ENCODE measurements around the gene ATP8A2.

DNA sequence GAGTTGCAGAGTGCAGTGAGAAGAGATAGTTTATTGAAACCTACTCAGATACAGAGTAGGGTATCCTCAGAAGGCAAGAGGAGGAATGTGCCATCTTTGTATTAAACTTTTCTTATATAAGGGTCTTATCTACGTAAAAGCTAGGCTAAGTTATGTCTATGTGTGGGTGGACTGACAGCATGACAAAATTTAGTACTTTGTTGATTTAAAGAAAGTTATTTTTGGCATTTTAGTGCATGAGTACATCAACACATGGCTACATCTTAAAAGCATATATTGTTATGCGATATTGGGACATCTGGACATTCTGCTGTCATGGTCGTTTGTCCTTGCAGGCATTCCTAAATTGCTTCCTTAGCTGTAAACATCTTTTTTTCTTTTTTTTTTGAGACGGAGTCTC is 19.0 kb upstream of the ATP8A2 start:
- TF ChIP-seq POLR2A (IDR thresholded peaks at IDR 0.05; ENCODE audit: low read depth) (no peak), POLR2AphosphoS5 (IDR thresholded peaks at IDR 0.05) (no peak)
- TF ChIP-seq, protein P1, sequence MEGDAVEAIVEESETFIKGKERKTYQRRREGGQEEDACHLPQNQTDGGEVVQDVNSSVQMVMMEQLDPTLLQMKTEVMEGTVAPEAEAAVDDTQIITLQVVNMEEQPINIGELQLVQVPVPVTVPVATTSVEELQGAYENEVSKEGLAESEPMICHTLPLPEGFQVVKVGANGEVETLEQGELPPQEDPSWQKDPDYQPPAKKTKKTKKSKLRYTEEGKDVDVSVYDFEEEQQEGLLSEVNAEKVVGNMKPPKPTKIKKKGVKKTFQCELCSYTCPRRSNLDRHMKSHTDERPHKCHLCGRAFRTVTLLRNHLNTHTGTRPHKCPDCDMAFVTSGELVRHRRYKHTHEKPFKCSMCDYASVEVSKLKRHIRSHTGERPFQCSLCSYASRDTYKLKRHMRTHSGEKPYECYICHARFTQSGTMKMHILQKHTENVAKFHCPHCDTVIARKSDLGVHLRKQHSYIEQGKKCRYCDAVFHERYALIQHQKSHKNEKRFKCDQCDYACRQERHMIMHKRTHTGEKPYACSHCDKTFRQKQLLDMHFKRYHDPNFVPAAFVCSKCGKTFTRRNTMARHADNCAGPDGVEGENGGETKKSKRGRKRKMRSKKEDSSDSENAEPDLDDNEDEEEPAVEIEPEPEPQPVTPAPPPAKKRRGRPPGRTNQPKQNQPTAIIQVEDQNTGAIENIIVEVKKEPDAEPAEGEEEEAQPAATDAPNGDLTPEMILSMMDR (IDR thresholded peaks at IDR 0.05), result no peak
